HG02623 (cell line): ENCODE data around the gene ARHGAP22.

ENCODE experiments used
- ATAC-seq: cut with Tn5 transposase; IDR thresholded peaks from one replicate; pipeline ENCODE4 v1.9.1; 2021; ENCODE audit warnings: moderate library complexity; ENCODE audit not compliant: unreplicated experiment

The ARHGAP22 gene

GRCh38 chr10:48485711-48486110, 119.2 kb downstream of the ARHGAP22 start:
- no peak for ATAC-seq

GRCh38 chr10:48484911-48485310, 120.0 kb downstream of the ARHGAP22 start:
- no peak for ATAC-seq

DNA sequence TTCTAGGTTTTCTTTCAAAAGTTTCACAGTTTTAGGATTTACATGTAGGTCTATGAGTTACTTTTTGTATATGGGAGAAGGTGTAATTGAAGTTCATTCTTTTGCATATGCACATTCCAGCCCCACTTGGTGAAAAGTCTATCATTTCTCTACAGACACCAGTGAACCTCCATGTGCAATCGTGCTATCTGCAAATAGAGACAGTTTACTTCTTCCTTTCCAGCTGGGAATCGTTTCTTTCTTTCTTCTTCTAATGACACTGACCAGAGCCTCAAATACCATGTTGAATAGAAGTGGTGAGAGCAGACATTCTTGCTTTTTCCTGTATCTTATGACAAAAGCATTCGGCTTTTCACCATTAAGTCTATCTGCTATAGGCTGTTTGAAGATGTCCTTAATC, 122.7 kb downstream of the ARHGAP22 start:
- no peak for ATAC-seq

DNA sequence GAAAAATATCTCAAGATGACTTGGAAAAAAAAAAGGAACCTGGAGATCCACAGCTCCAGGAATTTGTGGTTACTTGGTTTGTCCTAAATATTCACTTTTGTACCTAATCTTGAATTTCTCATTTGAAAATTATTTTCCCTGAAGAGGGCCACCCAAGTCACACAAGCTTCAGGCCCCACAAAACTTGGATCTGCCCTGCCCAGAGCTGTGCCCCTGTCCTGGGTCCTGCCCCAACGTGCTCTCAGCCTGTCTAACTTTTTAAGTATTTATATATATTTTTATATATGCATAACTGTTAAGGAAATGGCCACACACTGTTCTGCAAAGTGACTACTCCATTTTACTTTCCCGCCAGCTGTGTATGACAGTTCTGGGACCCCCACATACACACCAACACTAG, 123.5 kb downstream of the ARHGAP22 start:
- ATAC-seq: no peak

DNA sequence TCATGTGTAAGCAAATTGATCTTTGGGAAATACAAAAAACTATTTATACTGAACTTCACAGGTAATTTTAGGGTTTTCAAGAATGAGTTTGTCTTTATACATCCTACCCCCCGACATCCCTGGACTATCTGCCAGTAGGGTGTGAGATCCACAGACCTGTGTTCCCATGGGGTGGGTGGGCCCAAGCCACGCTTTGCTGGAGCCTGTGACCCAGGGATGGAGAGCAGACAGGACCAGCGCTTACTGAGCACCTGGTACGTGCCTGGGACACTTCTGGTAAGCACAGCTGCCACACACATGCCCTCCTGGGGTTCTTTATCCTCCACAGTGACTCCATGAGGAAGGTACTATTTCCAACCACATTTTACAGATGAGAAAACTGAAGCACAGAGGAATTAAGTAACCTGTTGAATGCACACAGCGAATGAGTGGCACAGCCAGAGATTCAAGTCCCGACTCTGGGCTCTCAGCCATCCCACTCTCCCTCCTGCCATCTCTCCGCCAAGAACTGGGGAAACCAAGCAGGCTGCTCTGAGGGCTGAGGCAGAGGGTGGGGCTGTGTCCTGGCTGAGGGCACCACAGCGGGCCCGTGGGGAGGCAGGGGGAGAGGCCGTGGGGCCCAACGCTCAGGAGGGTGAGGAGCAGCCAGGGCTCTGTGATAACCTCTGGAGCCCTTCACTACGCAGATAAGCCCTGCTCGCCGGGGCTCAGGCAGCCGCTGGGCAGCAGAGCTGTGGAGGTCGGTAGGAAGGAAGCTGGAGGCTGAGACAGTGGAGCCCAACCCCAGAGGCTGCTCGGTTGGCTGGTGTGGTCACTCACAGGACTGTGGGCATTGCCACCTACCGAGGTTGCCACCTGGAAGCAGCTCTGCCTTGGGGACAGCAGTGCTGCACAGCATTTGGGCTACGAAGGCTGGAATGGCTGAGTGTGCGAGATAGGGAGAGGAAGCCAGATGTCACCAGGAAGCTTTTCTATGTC, 124.2 kb downstream of the ARHGAP22 start:
- ATAC-seq: no peak

DNA sequence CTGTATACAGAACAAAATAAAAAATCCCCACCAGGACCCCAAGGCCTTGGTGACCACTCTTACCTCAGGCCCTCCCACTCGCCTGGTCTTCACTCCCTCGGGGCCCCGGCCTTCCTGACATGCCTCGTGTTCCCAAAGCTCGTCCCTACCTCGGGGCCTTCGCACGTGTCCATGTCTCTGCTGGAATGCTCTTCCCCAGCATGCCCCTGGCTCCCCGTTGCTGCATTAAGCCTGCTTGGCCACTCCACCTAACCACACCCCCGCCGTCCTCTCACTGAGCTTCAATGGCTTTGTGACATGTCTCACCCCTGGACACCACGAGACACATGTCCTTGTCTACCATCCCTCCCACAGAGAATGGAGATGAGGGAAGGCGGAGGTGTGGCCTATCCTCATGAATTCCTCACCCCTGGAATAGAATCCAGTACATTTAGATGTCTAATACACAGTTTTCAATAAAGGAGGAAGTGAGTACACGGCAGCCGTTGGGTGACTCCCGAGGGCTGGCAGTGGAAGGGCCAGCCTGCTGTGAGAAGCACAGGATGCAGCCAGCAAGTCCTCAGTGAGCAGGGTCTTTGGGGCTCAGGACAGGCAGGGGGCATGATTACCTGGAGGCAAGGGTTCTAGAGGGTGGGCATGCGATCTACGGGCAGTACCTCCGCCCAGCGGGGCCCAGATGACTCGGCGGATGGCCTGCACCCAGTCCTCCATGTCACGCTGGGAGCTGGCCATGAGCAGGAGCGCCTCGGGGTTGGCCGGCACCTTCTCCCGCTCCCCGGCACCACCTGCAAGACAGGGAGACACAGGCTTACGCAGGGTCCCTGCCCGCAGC, 125.7 kb downstream of the ARHGAP22 start:
- no peak for ATAC-seq

- no peak for ATAC-seq
These were observed 126.4 kb downstream of the ARHGAP22 start for GRCh38 chr10:48478469-48478868.

DNA sequence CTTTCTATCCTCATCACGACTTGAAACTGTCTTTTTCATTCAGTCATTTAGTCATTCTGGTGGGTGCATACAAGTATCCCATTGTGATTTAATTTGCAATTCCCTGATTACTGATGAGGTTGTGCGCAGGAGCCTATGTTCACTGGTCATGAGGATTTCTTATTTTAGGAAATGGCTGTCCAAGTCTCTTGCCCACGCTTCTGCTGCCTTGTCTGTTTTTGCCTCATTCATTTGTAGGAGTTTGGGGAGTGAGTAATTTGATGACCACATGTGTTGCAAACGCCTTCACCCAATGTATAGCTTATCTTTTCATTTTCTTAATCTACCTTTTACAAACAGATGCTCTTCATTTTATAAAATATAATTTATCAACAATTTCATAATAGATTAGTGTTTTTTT, 127.3 kb downstream of the ARHGAP22 start:
- ATAC-seq: no peak

- no peak for ATAC-seq
These were observed 127.7 kb downstream of the ARHGAP22 start for GRCh38 chr10:48477141-48477540.

DNA sequence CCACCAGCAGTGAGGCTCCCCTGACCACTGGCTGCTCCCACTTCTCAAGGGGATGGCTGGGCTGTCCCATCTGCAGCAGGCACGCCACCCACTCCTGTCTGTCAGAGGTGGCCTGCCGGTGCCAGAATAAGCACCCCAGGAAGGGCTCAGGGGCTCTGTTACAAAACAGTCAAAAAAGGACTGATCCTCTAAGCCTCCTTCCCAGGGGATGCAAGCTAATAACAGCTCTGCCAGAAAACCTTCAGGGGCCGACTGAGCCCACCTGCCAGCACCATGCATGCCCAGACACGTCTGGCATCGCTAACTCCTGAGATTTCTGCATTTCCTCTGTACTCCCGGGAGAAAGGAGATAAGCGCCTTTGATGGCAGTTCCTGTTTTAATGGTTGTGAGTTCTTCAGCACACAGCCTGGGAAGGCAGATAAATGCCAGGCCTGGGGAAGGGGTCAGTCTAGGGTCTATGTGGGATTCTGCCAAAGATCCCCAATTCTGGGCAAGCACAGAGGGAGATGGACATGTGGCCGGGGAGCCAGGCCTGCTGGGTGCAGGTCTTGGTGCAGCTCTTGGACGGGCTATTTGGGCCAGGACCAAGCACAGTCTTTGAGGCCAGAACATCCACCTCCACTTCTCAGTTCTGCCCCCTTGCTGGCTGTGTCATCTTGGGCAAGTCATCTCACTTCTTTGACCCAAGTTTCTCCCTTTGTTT, 128.4 kb downstream of the ARHGAP22 start:
- no peak for ATAC-seq

- ATAC-seq: no peak
These were observed 129.0 kb downstream of the ARHGAP22 start for GRCh38 chr10:48475943-48476278.

DNA sequence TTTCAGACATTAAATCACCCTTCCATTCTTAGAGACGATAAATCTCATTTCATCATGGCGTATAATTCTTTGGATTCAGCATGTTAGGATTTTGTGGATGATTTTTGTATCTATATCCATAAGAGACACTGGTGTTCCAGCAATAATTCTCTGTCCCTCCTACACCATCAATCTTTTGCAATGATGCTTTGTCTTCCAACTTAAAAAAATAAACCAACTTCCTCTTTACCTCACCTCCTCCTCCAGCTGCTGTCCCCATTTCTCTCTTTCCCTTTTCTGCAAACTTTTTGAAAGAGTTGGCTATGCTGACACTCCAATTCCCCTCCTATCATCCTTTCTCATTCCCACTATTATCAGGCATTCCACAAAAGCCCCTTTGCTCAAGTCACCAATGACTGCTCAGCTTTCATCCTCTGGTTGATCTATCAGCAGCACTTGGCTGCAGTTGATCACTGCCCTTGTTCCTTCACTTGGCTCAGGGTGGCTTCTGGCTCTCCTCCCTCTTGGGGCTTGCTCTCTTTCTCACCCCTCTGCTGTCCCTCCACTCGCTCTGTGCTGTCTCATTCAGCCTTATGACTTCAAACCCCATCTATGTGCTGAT, 130.0 kb downstream of the ARHGAP22 start:
- no peak for ATAC-seq

- no peak for ATAC-seq
These were observed 131.2 kb downstream of the ARHGAP22 start for GRCh38 chr10:48473704-48474103.

GRCh38 chr10:48472501-48473069, 132.3 kb downstream of the ARHGAP22 start:
- no peak for ATAC-seq

- no peak for ATAC-seq
These were observed 133.7 kb downstream of the ARHGAP22 start for GRCh38 chr10:48470893-48471805.

DNA sequence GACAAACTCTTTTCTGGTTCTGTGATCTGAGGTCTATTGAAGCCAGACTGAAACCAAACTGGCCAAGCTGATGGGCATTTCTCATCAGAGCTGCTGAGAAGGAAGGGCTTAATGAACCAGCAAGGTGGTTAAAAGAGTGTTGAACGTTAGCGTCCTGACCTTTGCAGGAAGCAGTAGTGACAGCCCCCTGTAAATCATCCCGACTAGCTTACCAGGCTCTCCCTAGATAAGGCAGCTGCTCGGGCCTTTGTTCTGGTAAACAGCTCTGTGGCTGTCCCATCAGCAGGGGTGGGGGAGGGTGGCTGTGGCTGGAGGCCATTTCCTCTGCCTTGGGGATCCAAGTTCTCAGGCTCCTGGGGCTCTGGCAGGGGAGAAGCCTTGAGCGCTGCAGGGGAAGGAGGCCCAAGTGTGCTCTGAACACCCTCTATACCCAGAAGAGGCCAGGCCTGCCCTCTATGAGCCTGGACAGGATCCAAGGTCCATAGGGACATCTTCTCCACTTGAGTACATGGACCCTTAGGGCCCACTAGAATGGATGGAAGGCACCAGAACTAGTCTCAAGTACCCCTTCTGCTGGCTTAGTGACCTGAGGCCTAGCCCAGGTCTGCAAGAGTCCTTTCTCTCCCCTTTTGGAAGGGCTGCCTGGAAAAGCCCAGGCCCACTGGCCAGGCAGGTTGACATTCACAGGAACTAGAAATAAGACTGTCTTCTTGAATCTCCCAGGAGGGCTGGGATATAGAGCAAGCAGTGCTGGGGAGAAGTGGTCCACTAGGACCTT, 134.6 kb downstream of the ARHGAP22 start:
- ATAC-seq: no peak

DNA sequence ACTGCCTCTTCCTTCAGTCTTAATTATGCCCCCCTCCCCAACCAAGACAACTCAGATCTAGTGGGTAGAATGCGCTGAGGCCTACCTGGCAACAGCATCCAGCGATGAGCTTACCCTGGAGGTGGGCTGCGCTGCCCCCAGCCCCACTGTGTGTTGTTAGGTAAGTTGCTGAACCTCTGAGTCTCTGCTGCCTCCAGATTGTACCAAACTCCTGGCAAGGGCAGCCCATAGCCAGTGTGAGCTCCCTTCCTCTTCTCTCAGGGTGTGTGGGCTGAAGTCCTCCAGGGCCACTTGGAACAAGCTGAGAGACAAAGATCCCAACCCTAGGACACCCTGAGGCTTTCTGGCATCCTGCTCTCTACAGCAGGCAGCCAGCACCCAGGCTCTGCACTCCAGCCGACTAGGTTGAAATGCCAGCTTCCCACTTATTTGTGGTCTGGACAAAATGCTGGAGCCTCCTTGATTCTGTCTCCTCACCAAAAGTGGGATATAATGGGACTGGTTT, 135.3 kb downstream of the ARHGAP22 start:
- no peak for ATAC-seq

GRCh38 chr10:48468866-48469511, 135.9 kb downstream of the ARHGAP22 start:
- no peak for ATAC-seq
